ENCODE data around the gene VAT1L. TPM values are rescaled to one million over a fixed set of nuclear protein-coding genes. Genes with fewer than 3 reads are reported as not detected.

Gene VAT1L
- total RNA-seq, 2 donors from 2014 or later: not detected

- H3K9me3 ChIP-seq (ENCODE audit: control insufficient read depth, low read length, poor library complexity, severe bottlenecking): no peaks in the 10 kb centered on the region
- Mint-ChIP-seq H3K4me1 (peaks cover 7% of the 10 kb centered on the region), H3K27me3 (peaks cover 68% of the 10 kb centered on the region), H3K4me3 (peak overlapping the region; percentile 21), H3K36me3 (ENCODE audit: low read depth) (peaks cover 2% of the 10 kb centered on the region), H3K27ac (no peak overlapping the region)
- DNase-seq: no peak
- ATAC-seq: no peak
Measured at GRCh38 chr16:77789085-77790008, 983 bp downstream of the VAT1L start.

GRCh38 chr16:77790009-77790372 lies 1.6 kb downstream of the VAT1L start:
- ATAC-seq: no peak
- no peaks in the 10 kb centered on the region for H3K9me3 ChIP-seq (ENCODE audit: control insufficient read depth, low read length, poor library complexity, severe bottlenecking)
- Mint-ChIP-seq H3K4me3 (peak overlapping the region; percentile 21), H3K27ac (no peak overlapping the region), H3K36me3 (ENCODE audit: low read depth) (peaks cover 2% of the 10 kb centered on the region), H3K27me3 (peaks cover 68% of the 10 kb centered on the region), H3K4me1 (peaks cover 7% of the 10 kb centered on the region)
- no peak for DNase-seq

DNA sequence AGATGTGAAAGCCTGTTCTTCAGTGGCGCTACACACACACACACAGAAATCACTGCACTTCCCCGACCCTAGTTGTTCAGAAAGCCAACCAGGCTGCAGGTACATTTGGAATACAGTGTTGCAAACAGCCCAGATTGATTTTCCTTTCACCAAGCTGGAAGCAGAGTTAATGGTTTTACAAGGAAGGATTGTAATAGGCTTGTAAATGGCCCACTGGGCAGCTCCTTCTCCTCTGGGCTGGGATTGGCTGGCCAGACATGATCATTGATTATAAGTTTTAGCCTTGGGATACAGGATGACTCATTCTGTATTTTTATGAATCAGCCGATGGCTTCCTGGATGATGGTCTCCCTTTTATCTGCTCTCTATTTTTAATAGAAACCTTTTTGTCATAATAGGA lies 2.5 kb downstream of the VAT1L start:
- H3K4me3 Mint-ChIP-seq: no peak overlapping the region
- no peak overlapping the region for H3K27ac Mint-ChIP-seq
- ATAC-seq (no peak), DNase-seq (no peak)
- no peaks in the 10 kb centered on the region for H3K9me3 ChIP-seq (ENCODE audit: control insufficient read depth, low read length, poor library complexity, severe bottlenecking)
- peaks cover 2% of the 10 kb centered on the region for H3K36me3 Mint-ChIP-seq (ENCODE audit: low read depth)
- peaks cover 7% of the 10 kb centered on the region for H3K4me1 Mint-ChIP-seq
- H3K27me3 Mint-ChIP-seq: peaks cover 68% of the 10 kb centered on the region

DNA sequence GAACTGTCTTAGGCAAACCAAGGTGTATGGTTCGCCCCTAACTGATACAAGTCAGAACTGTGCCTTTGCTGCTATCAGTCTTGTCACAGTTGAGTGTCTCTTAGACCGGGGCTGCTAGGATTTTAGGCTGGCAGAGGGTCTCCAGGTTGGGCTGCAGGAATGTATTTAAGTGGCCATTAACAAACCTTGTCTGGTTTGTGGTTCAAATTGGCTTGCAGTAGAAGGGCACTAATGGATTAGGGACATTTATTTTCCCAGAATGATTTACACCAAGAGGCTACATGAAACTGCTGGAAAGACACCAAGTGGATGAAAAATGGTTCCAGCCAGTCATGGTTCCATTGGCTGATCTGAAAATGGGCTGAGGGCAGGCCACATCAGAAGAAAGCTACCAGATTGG lies 5.1 kb downstream of the VAT1L start:
- no peak for DNase-seq
- peaks cover 63% of the 10 kb centered on the region for H3K27me3 Mint-ChIP-seq
- no peaks in the 10 kb centered on the region for H3K36me3 Mint-ChIP-seq (ENCODE audit: low read depth)
- peaks cover 3% of the 10 kb centered on the region for H3K4me1 Mint-ChIP-seq
- H3K27ac Mint-ChIP-seq: no peak overlapping the region
- H3K4me3 Mint-ChIP-seq: no peak overlapping the region
- ATAC-seq: no peak
- no peaks in the 10 kb centered on the region for H3K9me3 ChIP-seq (ENCODE audit: control insufficient read depth, low read length, poor library complexity, severe bottlenecking)

- DNase-seq (no peak), ATAC-seq (no peak)
- no peaks in the 10 kb centered on the region for H3K9me3 ChIP-seq (ENCODE audit: control insufficient read depth, low read length, poor library complexity, severe bottlenecking)
- Mint-ChIP-seq H3K36me3 (ENCODE audit: low read depth) (no peaks in the 10 kb centered on the region), H3K27ac (no peak overlapping the region), H3K4me1 (peaks cover under 1% of the 10 kb centered on the region), H3K27me3 (peaks cover 63% of the 10 kb centered on the region), H3K4me3 (no peak overlapping the region)
Measured at GRCh38 chr16:77794586-77794985, 6.2 kb downstream of the VAT1L start.

DNA sequence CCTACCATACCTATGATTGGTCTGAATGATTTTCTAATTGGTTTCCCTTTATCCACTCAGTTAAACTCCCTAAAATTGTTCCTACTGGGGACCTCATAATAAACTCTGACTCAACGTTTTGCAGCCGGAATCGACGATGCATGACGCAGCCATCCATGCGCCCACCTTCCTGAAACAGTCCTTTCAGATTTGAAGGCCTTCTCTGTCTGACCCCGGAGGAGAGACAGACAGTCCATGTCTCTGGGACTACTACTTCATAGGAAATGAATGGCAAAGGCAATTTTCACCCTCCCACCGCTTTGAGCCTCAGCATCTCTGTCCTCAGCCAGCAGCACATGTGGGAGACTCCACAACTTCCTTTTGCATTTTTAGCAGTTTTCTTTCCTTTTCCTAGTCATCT lies 13.5 kb downstream of the VAT1L start:
- Mint-ChIP-seq H3K27me3 (peaks cover 52% of the 10 kb centered on the region), H3K27ac (no peak overlapping the region), H3K4me1 (no peaks in the 10 kb centered on the region), H3K36me3 (ENCODE audit: low read depth) (no peaks in the 10 kb centered on the region), H3K4me3 (no peak overlapping the region)
- DNase-seq (no peak), ATAC-seq (no peak)
- H3K9me3 ChIP-seq (ENCODE audit: control insufficient read depth, low read length, poor library complexity, severe bottlenecking): no peaks in the 10 kb centered on the region

- H3K9me3 ChIP-seq (ENCODE audit: control insufficient read depth, low read length, poor library complexity, severe bottlenecking): no peaks in the 10 kb centered on the region
- Mint-ChIP-seq H3K36me3 (ENCODE audit: low read depth) (no peaks in the 10 kb centered on the region), H3K4me1 (no peaks in the 10 kb centered on the region), H3K27me3 (peaks cover 48% of the 10 kb centered on the region), H3K4me3 (no peak overlapping the region), H3K27ac (no peak overlapping the region)
- ATAC-seq (no peak), DNase-seq (no peak)
Measured at GRCh38 chr16:77805398-77805797, 17.0 kb downstream of the VAT1L start.

DNA sequence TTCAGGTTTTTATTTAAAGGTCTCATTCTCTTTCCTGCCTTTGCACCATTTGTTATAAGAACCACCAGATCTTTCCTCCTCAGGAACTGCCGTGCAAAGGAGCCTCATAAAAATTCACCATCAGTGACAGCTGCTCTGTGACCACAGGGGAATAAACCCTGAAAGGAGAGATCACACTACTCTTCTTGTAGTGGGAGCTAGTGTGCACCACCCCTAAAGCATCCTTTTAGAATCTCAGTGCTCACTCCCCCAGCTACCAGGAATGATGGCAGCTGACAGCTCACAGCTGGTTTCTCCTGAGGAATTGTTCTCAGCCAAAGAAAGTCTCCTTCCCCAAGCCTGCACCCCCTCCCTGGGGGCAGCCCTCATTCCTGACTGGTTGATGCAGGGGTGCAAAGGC lies 18.7 kb downstream of the VAT1L start:
- H3K9me3 ChIP-seq (ENCODE audit: control insufficient read depth, low read length, poor library complexity, severe bottlenecking): no peaks in the 10 kb centered on the region
- DNase-seq (no peak), ATAC-seq (no peak)
- Mint-ChIP-seq H3K36me3 (ENCODE audit: low read depth) (no peaks in the 10 kb centered on the region), H3K27ac (no peak overlapping the region), H3K4me1 (no peaks in the 10 kb centered on the region), H3K4me3 (no peak overlapping the region), H3K27me3 (peaks cover 48% of the 10 kb centered on the region)

GRCh38 chr16:77812856-77813500 lies 24.6 kb downstream of the VAT1L start:
- ATAC-seq (no peak), DNase-seq (no peak)
- H3K9me3 ChIP-seq (ENCODE audit: control insufficient read depth, low read length, poor library complexity, severe bottlenecking): no peaks in the 10 kb centered on the region
- Mint-ChIP-seq H3K4me1 (no peaks in the 10 kb centered on the region), H3K36me3 (ENCODE audit: low read depth) (no peaks in the 10 kb centered on the region), H3K27me3 (peaks cover 53% of the 10 kb centered on the region), H3K4me3 (no peak overlapping the region), H3K27ac (no peak overlapping the region)

GRCh38 chr16:77816293-77816692 lies 27.9 kb downstream of the VAT1L start:
- DNase-seq (no peak), ATAC-seq (no peak)
- no peaks in the 10 kb centered on the region for H3K4me1 Mint-ChIP-seq
- H3K27me3 Mint-ChIP-seq: peaks cover 60% of the 10 kb centered on the region
- no peaks in the 10 kb centered on the region for H3K9me3 ChIP-seq (ENCODE audit: control insufficient read depth, low read length, poor library complexity, severe bottlenecking)
- H3K36me3 Mint-ChIP-seq (ENCODE audit: low read depth): no peaks in the 10 kb centered on the region
- H3K27ac Mint-ChIP-seq: no peak overlapping the region
- no peak overlapping the region for H3K4me3 Mint-ChIP-seq

DNA sequence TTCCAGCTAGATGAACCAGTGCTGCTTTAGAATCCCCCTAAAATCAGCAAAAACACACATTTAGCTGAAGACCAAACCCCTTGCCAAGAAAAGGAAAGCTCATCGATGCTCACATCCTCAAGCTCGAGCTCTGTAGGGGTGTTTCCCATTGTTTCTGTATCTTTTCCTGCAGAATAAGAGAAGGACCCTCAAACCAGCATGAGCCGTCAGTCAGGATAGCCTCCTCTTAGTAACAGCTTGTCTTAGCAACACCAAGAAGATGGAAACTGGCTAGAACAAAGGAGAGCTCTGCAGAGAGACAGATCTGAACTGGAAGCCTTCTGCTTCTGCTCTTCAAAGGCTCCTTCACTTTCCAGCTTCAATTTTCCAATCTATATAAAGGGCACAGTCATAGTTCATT lies 32.0 kb downstream of the VAT1L start:
- no peaks in the 10 kb centered on the region for H3K36me3 Mint-ChIP-seq (ENCODE audit: low read depth)
- DNase-seq (no peak), ATAC-seq (no peak)
- H3K27ac Mint-ChIP-seq: no peak overlapping the region
- H3K27me3 Mint-ChIP-seq: peaks cover 62% of the 10 kb centered on the region
- H3K4me3 Mint-ChIP-seq: no peak overlapping the region
- H3K4me1 Mint-ChIP-seq: no peaks in the 10 kb centered on the region
- no peaks in the 10 kb centered on the region for H3K9me3 ChIP-seq (ENCODE audit: control insufficient read depth, low read length, poor library complexity, severe bottlenecking)

DNA sequence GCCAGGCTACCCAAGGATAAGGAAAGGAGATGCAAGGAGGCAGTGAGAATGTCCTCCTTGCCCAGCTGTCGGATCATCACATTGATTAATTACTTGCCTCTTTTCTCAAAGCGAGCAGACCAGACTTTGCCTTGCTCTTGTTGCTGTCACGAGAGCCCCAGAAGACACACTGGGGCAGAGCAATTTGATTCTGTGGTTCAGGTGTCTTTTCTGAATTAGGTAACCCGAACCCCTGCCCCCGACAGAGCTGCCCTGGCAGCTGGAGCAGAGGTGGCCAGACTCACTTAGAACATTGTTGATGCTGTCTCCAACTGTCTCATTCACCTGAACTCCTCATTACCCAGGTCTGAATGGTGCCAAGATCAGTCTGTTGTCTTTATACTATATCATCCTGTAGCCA lies 34.3 kb downstream of the VAT1L start:
- Mint-ChIP-seq H3K36me3 (ENCODE audit: low read depth) (no peaks in the 10 kb centered on the region), H3K4me3 (no peak overlapping the region), H3K27me3 (peaks cover 49% of the 10 kb centered on the region), H3K4me1 (no peaks in the 10 kb centered on the region), H3K27ac (no peak overlapping the region)
- DNase-seq (no peak), ATAC-seq (no peak)
- no peaks in the 10 kb centered on the region for H3K9me3 ChIP-seq (ENCODE audit: control insufficient read depth, low read length, poor library complexity, severe bottlenecking)

GRCh38 chr16:77823067-77823466 lies 34.7 kb downstream of the VAT1L start:
- H3K27ac Mint-ChIP-seq: no peak overlapping the region
- H3K36me3 Mint-ChIP-seq (ENCODE audit: low read depth): no peaks in the 10 kb centered on the region
- peaks cover 47% of the 10 kb centered on the region for H3K27me3 Mint-ChIP-seq
- no peaks in the 10 kb centered on the region for H3K4me1 Mint-ChIP-seq
- no peak for DNase-seq
- H3K4me3 Mint-ChIP-seq: no peak overlapping the region
- no peak for ATAC-seq
- no peaks in the 10 kb centered on the region for H3K9me3 ChIP-seq (ENCODE audit: control insufficient read depth, low read length, poor library complexity, severe bottlenecking)

GRCh38 chr16:77825196-77825595 lies 36.8 kb downstream of the VAT1L start:
- no peak overlapping the region for H3K27ac Mint-ChIP-seq
- DNase-seq (no peak), ATAC-seq (no peak)
- no peak overlapping the region for H3K4me3 Mint-ChIP-seq
- H3K4me1 Mint-ChIP-seq: no peaks in the 10 kb centered on the region
- peaks cover 27% of the 10 kb centered on the region for H3K27me3 Mint-ChIP-seq
- H3K9me3 ChIP-seq (ENCODE audit: control insufficient read depth, low read length, poor library complexity, severe bottlenecking): no peaks in the 10 kb centered on the region
- no peaks in the 10 kb centered on the region for H3K36me3 Mint-ChIP-seq (ENCODE audit: low read depth)

Measured in T-helper 17 cell (primary cell).